BE2C (cell line): ENCODE measurements around the gene IRF9.

Source experiments
- DNase-seq: peaks from one replicate; pipeline ENCODE4 v3.0.0-alpha.2; 2020
- H3K27me3 ChIP-seq: fragments of 250-450 bp; sonication (Bioruptor Pico); 2 replicates; pipeline ENCODE4 v1.5.1; 2020; ENCODE audit warnings: mild to moderate bottlenecking
- H3K36me3 ChIP-seq: fragments of 250-450 bp; sonication (Bioruptor Pico); 2 replicates; pipeline ENCODE4 v1.5.1; 2020; ENCODE audit warnings: mild to moderate bottlenecking
- H3K4me1 ChIP-seq: fragments of 250-450 bp; sonication (Bioruptor Pico); 2 replicates; pipeline ENCODE4 v1.5.1; 2020
- H3K4me3 ChIP-seq: 2 replicates; pipeline ENCODE4 v1.5.1; 2011; ENCODE audit warnings: low read depth, low read length
- H3K9me3 ChIP-seq: fragments of 250-450 bp; sonication (Bioruptor Pico); 2 replicates; pipeline ENCODE4 v1.5.1; 2020
- CTCF ChIP-seq: IDR thresholded peaks from 2 replicates; pipeline ENCODE4 v1.5.1; 2012; ENCODE audit warnings: mild to moderate bottlenecking, low read depth, low read length

Gene IRF9

GRCh38 chr14:24186831-24187538, 25.9 kb downstream of the IRF9 start:
- DNase-seq = no peak
- Histone ChIP-seq H3K27me3 (no peaks in the 10 kb centered on the region), H3K4me3 (peak overlapping the region; percentile 94), H3K36me3 (peaks cover 53% of the 10 kb centered on the region), H3K9me3 (no peaks in the 10 kb centered on the region), H3K4me1 (no peaks in the 10 kb centered on the region)
- no peak for TF ChIP-seq CTCF

- Histone ChIP-seq H3K4me3 (peak overlapping the region; percentile 94), H3K27me3 (no peaks in the 10 kb centered on the region), H3K4me1 (no peaks in the 10 kb centered on the region), H3K36me3 (peaks cover 53% of the 10 kb centered on the region), H3K9me3 (no peaks in the 10 kb centered on the region)
- DNase-seq = no peak
- no peak for TF ChIP-seq CTCF
Observed at GRCh38 chr14:24187539-24187915, 26.5 kb downstream of the IRF9 start.

GRCh38 chr14:24188251-24189058, 27.4 kb downstream of the IRF9 start, which contains the start of gene IPO4:
Gene IPO4 (minus strand): TSS chr14:24188816. CDS start chr14:24188787, 29 bp downstream.
- no peak for TF ChIP-seq CTCF

GRCh38 chr14:24189059-24189375, 28.0 kb downstream of the IRF9 start:
- DNase-seq = no peak
- Histone ChIP-seq H3K4me1 (no peaks in the 10 kb centered on the region), H3K27me3 (no peaks in the 10 kb centered on the region), H3K4me3 (peak overlapping the region; percentile 94), H3K9me3 (no peaks in the 10 kb centered on the region), H3K36me3 (peaks cover 46% of the 10 kb centered on the region)
- TF ChIP-seq CTCF = no peak

More at GRCh38 chr14:24188251-24189058, 27.4 kb downstream of the IRF9 start, which contains the start of gene IPO4:
- Histone ChIP-seq H3K36me3 (peaks cover 49% of the 10 kb centered on the region), H3K4me3 (peak within 1 kb of the TSS; percentile 94), H3K9me3 (no peaks in the 10 kb centered on the region), H3K27me3 (no peaks in the 10 kb centered on the region), H3K4me1 (no peaks in the 10 kb centered on the region)
- DNase-seq = peak; percentile 98

- H3K36me3 ChIP-seq = peaks cover 43% of the 10 kb centered on the region
- DNase-seq = no peak
- no peaks in the 10 kb centered on the region for H3K4me1 ChIP-seq
- no peak for TF ChIP-seq CTCF
- no peak overlapping the region for H3K4me3 ChIP-seq
- no peaks in the 10 kb centered on the region for H3K27me3 ChIP-seq
- no peaks in the 10 kb centered on the region for H3K9me3 ChIP-seq
Observed at GRCh38 chr14:24189460-24189859, 28.4 kb downstream of the IRF9 start.

GRCh38 chr14:24190416-24190815, 29.4 kb downstream of the IRF9 start:
- no peaks in the 10 kb centered on the region for H3K4me1 ChIP-seq
- H3K4me3 ChIP-seq = no peak overlapping the region
- H3K36me3 ChIP-seq = peaks cover 35% of the 10 kb centered on the region
- no peaks in the 10 kb centered on the region for H3K27me3 ChIP-seq
- no peak for DNase-seq
- no peak for TF ChIP-seq CTCF
- no peaks in the 10 kb centered on the region for H3K9me3 ChIP-seq
